NCI-H2196 (cell line): Measurements from ENCODE around the gene FBL.
"Not testable (repeated sequence)": the region's sequence is repeated elsewhere in the genome, so short reads cannot be mapped to it uniquely, and the experiment has no call there.

ENCODE experiments used
- DNase-seq: peaks from one replicate; lab custom pipeline; 2025; ENCODE audit not compliant: unreplicated experiment; lab: John Stamatoyannopoulos, UW

Gene FBL

GRCh38 chr19:39877488-39877887, 31.3 kb upstream of the FBL start:
- DNase-seq: not testable (repeated sequence)

- not testable (repeated sequence) for DNase-seq
Measured at GRCh38 chr19:39876486-39876885, 30.3 kb upstream of the FBL start.

GRCh38 chr19:39875401-39875864, 29.3 kb upstream of the FBL start:
- DNase-seq: not testable (repeated sequence)

- no peak for DNase-seq
Measured at GRCh38 chr19:39874404-39874803, 28.2 kb upstream of the FBL start.

- DNase-seq: no peak
Measured at GRCh38 chr19:39873385-39873784, 27.2 kb upstream of the FBL start.

GRCh38 chr19:39871886-39872866, 26.0 kb upstream of the FBL start:
- DNase-seq: no peak

- DNase-seq: no peak
Measured at GRCh38 chr19:39871362-39871761, 25.2 kb upstream of the FBL start.

- peak; percentile 43 for DNase-seq
Measured at GRCh38 chr19:39870171-39870971, 24.2 kb upstream of the FBL start.

- no peak for DNase-seq
Measured at GRCh38 chr19:39867952-39868351, 21.8 kb upstream of the FBL start.

- no peak for DNase-seq
Measured at GRCh38 chr19:39867133-39867532, 21.0 kb upstream of the FBL start.

- DNase-seq: no peak
Measured at GRCh38 chr19:39865953-39866352, 19.8 kb upstream of the FBL start.

GRCh38 chr19:39865186-39865585, 19.0 kb upstream of the FBL start:
- no peak for DNase-seq

GRCh38 chr19:39864118-39864517, 17.9 kb upstream of the FBL start:
- DNase-seq: no peak

- no peak for DNase-seq
Measured at GRCh38 chr19:39858541-39858940, 12.4 kb upstream of the FBL start.

- no peak for DNase-seq
Measured at GRCh38 chr19:39852882-39853281, 6.7 kb upstream of the FBL start.

- no peak for DNase-seq
Measured at GRCh38 chr19:39850892-39851291, 4.7 kb upstream of the FBL start.

GRCh38 chr19:39848392-39848791, 2.2 kb upstream of the FBL start:
- no peak for DNase-seq

- no peak for DNase-seq
Measured at GRCh38 chr19:39847525-39847924, 1.3 kb upstream of the FBL start.

GRCh38 chr19:39846678-39847486, 703 bp upstream of the FBL start:
- no peak for DNase-seq

- DNase-seq: no peak
Measured at GRCh38 chr19:39845584-39845932, 621 bp downstream of the FBL start.

- DNase-seq: no peak
Measured at GRCh38 chr19:39845172-39845571, 1.0 kb downstream of the FBL start.
